Prostate gland (tissue), 2 donors: Measurements from ENCODE around the gene CST9L. TPM values are rescaled to one million over a fixed set of nuclear protein-coding genes. Genes with fewer than 3 reads are reported as not detected.

Experiments used
- DNase-seq: peaks from one replicate; pipeline ENCODE4 v3.0.0-alpha.2; 2019; ENCODE audit warnings: low spot score
- H3K27ac ChIP-seq, 2 donors: fragments of 200-600 bp; sonication (generic); 2 replicates each; pipeline ENCODE4 v1.5.1; 2017 to 2019
- H3K27me3 ChIP-seq: fragments of 200-600 bp; sonication (generic); replicated peaks from 2 replicates; pipeline ENCODE4 v1.5.1; 2019; ENCODE audit not compliant: insufficient read depth
- H3K36me3 ChIP-seq, 2 donors: fragments of 200-600 bp; sonication (generic); 1 replicate in 1 of 2; 2 replicates in 1 of 2; pipeline versions ENCODE4 v1.5.1 to v1.8.1; 2017 to 2019
- H3K4me1 ChIP-seq: fragments of 200-600 bp; sonication (generic); replicated peaks from 2 replicates; pipeline ENCODE4 v1.5.1; 2019
- H3K4me3 ChIP-seq, 2 donors: fragments of 200-600 bp; sonication (generic); 2 replicates each; pipeline ENCODE4 v1.5.1; 2017 to 2019
- H3K9me3 ChIP-seq: fragments of 200-600 bp; sonication (generic); 2 replicates; pipeline ENCODE4 v1.5.1; 2017
- POLR2A ChIP-seq: fragments of 450-650 bp; IDR thresholded peaks from one replicate; pipeline ENCODE4 v1.6.1; 2016; ENCODE audit warnings: antibody characterized with exemption, mild to moderate bottlenecking
- POLR2AphosphoS5 ChIP-seq: sonication (generic); formaldehyde crosslinking; IDR thresholded peaks from one replicate; pipeline ENCODE4 v1.6.1; 2017; ENCODE audit warnings: antibody characterized with exemption
- WGBS: methylation state at CpG from one replicate; pipeline ENCODE4 v1.1.5; 2018; 5-methylcytosine and 5-hydroxymethylcytosine counted together
- intact Hi-C: fragments of 100-400 bp; cut with DNase I; formaldehyde crosslinking; loops from one replicate; pipeline ENCODE4 v1.14.2; 2022
- total RNA-seq, 2 donors: library from RNA; depleted of rRNA; stranded (reverse); fragments of >200 nt; gene quantifications; one replicate each; pipeline ENCODE4 v1.1.0, GENCODE V29; 2016
- TF ChIP-seq, protein P1 (sequence below), 4 experiments: fragments of 200-600 bp in 2 of 4; fragments of 450-650 bp in 2 of 4; sonication (generic) in 2 of 4; IDR thresholded peaks; 1 replicate in 3 of 4; 2 replicates in 1 of 4; pipeline ENCODE4 v1.5.1; 2016 to 2019; ENCODE audit warnings: antibody characterized with exemption in 4 of 4, mild to moderate bottlenecking in 2 of 4, moderate library complexity in 2 of 4

The CST9L gene, protein sequence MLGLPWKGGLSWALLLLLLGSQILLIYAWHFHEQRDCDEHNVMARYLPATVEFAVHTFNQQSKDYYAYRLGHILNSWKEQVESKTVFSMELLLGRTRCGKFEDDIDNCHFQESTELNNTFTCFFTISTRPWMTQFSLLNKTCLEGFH
- 10 to 100 TPM in 1 of 2 donors, not detected in 1; 44.0 TPM for total RNA-seq

DNA sequence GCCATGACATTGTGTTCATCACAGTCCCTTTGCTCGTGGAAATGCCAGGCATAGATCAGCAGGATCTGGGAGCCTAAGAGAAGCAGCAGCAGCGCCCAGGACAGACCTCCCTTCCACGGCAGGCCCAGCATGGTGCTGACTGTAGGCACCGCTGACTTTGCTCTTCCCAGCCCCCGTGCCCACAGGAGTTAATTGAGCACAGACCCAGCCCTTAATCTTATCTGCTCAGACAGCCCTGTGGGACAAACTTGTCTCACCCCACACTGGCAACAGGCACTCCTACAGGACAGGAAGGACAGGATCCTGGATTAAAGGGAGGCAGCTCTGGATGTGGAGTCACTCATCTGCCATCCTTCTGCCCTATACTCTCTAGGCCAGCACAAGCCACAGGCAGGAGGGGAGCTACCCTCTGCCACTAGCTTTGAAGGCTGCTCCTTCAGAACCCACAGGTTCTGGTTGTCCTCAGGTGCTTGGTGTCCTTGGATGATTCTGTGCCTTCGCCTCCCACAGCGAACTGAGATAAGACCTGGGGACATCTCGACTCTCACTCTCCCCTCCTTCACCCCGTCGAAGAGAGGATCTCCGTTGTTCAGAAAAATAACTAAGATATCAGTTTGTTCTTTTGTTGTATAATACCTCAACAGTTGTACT, at the start of gene CST9L:
Gene CST9L, minus strand, starts transcription at position 165 of the 651 bp plus-strand sequence. Its CDS starts 34 bp downstream, at position 131.
- intact Hi-C loops: no loop called here
- WGBS: 65% methylated on average over 11 of the region's 11 CpGs
- no peaks in the 10 kb centered on the region for H3K36me3 ChIP-seq
- no peaks in the 10 kb centered on the region for H3K4me1 ChIP-seq
- H3K27me3 ChIP-seq: no peaks in the 10 kb centered on the region
- no peaks in the 10 kb centered on the region for H3K9me3 ChIP-seq
- H3K27ac ChIP-seq: no peak within 1 kb of the TSS
- TF ChIP-seq POLR2A (no peak), POLR2AphosphoS5 (no peak)
- TF ChIP-seq, protein P1, sequence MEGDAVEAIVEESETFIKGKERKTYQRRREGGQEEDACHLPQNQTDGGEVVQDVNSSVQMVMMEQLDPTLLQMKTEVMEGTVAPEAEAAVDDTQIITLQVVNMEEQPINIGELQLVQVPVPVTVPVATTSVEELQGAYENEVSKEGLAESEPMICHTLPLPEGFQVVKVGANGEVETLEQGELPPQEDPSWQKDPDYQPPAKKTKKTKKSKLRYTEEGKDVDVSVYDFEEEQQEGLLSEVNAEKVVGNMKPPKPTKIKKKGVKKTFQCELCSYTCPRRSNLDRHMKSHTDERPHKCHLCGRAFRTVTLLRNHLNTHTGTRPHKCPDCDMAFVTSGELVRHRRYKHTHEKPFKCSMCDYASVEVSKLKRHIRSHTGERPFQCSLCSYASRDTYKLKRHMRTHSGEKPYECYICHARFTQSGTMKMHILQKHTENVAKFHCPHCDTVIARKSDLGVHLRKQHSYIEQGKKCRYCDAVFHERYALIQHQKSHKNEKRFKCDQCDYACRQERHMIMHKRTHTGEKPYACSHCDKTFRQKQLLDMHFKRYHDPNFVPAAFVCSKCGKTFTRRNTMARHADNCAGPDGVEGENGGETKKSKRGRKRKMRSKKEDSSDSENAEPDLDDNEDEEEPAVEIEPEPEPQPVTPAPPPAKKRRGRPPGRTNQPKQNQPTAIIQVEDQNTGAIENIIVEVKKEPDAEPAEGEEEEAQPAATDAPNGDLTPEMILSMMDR (IDR thresholded peaks at IDR 0.05): no peak
- DNase-seq: no peak
- H3K4me3 ChIP-seq: no peak within 1 kb of the TSS

DNA sequence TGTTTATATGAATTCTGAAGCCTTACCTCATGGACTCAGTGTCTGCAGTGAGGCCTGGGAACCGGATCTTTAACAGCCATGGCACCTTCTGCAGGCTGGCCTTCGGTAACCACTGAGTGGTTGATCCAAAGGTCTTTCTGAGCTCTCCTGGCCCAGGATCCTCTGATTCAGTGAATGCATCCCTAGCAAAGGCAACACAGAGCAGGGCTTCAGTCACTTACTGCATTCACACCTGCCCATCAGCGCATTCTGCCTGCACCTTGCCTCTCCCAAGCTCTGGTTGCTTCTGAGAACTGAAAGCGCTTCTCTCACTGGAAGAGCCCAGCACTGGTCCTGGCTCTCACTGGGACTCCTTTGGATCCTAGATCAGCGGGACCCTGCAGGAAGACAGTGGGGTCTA, 45.9 kb upstream of the CST9L start:
- no peak for DNase-seq
- Histone ChIP-seq H3K9me3 (no peaks in the 10 kb centered on the region), H3K4me1 (no peaks in the 10 kb centered on the region), H3K27ac (no peak overlapping the region), H3K27me3 (no peaks in the 10 kb centered on the region), H3K4me3 (no peak overlapping the region), H3K36me3 (no peaks in the 10 kb centered on the region)
- WGBS: 91% methylated on average over 5 of the region's 5 CpGs
- TF ChIP-seq, protein P1 (IDR thresholded peaks at IDR 0.05): no peak
- TF ChIP-seq POLR2AphosphoS5 (no peak), POLR2A (no peak)
- intact Hi-C loops: no loop called here

DNA sequence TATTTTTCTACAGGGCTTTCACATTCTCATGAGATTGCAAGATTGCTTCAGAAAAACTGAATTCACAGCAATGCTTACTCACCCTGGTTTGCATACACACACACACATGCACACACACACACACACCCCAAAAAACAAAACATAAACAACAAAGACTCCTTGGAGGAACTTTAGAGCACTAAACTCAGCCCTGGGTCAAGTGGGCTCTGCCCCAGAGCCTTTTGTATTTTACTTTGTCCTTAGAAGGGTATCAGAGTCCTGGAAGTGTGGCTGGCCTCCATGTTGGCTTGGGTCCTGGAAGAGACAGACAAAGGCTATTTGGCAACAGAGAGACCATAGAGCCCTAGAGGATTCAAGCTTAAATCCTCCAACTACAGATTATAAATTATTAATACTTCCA, 45.4 kb upstream of the CST9L start:
- no peak overlapping the region for H3K4me3 ChIP-seq
- TF ChIP-seq, protein P1 (IDR thresholded peaks at IDR 0.05): no peak
- TF ChIP-seq POLR2A (no peak), POLR2AphosphoS5 (no peak)
- H3K36me3 ChIP-seq: no peaks in the 10 kb centered on the region
- no peaks in the 10 kb centered on the region for H3K9me3 ChIP-seq
- no peak for DNase-seq
- H3K27ac ChIP-seq: no peak overlapping the region
- H3K4me1 ChIP-seq: no peaks in the 10 kb centered on the region
- intact Hi-C loops: no loop called here
- H3K27me3 ChIP-seq: no peaks in the 10 kb centered on the region

DNA sequence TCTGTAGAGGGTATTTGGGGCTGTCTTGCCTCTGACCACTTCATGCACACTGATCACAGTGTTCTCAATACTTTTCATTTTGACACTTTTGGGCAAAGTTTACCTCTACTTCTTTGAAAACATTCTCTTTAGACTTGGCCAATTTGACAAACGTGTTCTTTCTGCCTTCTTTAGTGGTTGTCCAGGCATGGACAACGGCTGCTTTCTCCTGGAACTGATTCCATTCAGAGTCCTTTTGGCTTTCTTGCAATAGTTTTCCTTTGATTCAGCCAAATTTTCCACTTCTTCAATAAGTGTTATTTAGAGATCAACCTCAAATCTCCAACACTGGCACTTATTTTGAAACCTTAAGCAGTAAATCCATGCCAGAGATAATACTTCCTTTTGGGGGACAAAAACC, 44.1 kb upstream of the CST9L start:
- Histone ChIP-seq H3K4me3 (no peak overlapping the region), H3K4me1 (no peaks in the 10 kb centered on the region), H3K27me3 (no peaks in the 10 kb centered on the region), H3K9me3 (no peaks in the 10 kb centered on the region), H3K36me3 (no peaks in the 10 kb centered on the region), H3K27ac (no peak overlapping the region)
- TF ChIP-seq POLR2AphosphoS5 (no peak), POLR2A (no peak)
- intact Hi-C loops: no loop called here
- DNase-seq: no peak
- 53% methylated on average over 2 of the region's 2 CpGs for WGBS

DNA sequence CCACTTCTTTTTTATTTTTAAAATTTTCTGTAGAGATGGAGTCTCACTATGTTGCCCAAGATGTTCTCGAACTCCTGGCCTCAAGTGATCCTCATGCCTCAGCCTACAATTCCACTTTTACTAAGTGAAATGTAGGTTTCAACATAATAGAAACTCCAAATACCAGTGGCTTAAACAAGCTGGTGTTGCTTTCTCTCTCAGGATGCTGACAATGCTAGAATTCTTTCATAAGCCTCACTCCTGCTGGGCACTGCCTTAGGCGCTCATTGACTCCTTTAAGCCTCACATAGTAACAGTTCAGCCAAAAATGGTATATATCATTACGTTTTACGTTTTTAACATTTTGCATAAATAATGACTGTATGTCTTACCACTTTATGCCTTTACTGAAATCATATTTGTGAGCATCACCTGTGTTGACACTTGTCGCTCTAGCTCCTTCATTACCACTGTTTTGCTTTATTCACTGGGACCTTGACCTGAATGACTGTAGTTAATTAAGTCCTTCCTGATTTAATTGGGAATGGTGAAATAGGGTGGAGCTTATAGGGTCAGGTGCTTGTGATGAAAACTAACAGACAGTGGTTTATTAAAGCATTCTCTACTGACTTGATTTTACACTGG, 41.3 kb upstream of the CST9L start:
- WGBS: 93% methylated on average over 5 of the region's 5 CpGs
- DNase-seq: no peak
- Histone ChIP-seq H3K27ac (no peak overlapping the region), H3K36me3 (no peaks in the 10 kb centered on the region), H3K9me3 (no peaks in the 10 kb centered on the region), H3K27me3 (no peaks in the 10 kb centered on the region), H3K4me3 (no peak overlapping the region), H3K4me1 (no peaks in the 10 kb centered on the region)
- TF ChIP-seq, protein P1 (IDR thresholded peaks at IDR 0.05): no peak
- TF ChIP-seq POLR2A: no peak
- TF ChIP-seq POLR2AphosphoS5: no peak
- intact Hi-C loops: loop anchor here (5.0 kb wide), 3 partner anchors 167 to 262 kb away; partner anchors contain the start of gene GZF1
